ENCODE results near the gene AQR. TPM values are rescaled to one million over a fixed set of nuclear protein-coding genes. Genes with fewer than 3 reads are reported as not detected.
"Not testable (repeated sequence)": the region's sequence is repeated elsewhere in the genome, so short reads cannot be mapped to it uniquely, and the experiment has no call there.

Gene AQR
- polyA plus RNA-seq, 1 of the 3 experiments (the other 2 are of a cell fraction) = 11.6 TPM

DNA sequence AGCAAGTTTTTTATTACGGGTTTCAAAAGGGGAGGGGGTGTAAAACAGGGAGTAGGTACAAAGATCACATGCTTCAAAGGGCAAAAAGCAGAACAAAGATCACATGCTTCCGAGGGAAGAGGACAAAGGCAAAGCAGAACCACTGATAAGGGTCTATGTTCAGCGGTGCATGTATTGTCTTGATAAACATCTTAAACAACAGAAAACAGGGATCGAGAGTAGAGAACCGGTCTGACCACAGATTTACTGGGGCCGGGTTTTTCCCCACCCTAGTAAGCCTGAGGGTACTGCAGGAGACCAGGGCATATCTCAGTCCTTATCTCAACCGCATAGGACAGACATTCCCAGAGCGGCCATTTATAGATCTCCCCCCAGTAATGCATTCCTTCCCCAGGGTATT, 162.3 kb downstream of the AQR start:
- POLR2A ChIA-PET; H3K4me3 ChIP-seq (ENCODE audit: low read depth in 2 of 2, low read length in 1 of 2); H3K9ac ChIP-seq; H3K4me2 ChIP-seq; H3K36me3 ChIP-seq (replicated peaks in 1 of 2; ENCODE audit: control insufficient read depth in 1 of 2, insufficient read depth in 2 of 2, low read length in 1 of 2); H3K27ac ChIP-seq (ENCODE audit: low read depth in 2 of 2, low read length in 1 of 2); H3K79me2 ChIP-seq (ENCODE audit: insufficient read depth); H2AFZ ChIP-seq (ENCODE audit: low read depth); H3K27me3 ChIP-seq (ENCODE audit: insufficient read depth); DNase-seq; CTCF ChIA-PET; H4K20me1 ChIP-seq (ENCODE audit: insufficient read depth); H3K9me3 ChIP-seq; H3K9me2 ChIP-seq: not testable (repeated sequence)
- Histone ChIP-seq H3F3A (replicated peaks; ENCODE audit: insufficient read depth) (peaks cover 30% of the 10 kb centered on the region), H3K4me1 (ENCODE audit: control insufficient read depth in 1 of 2, insufficient read depth in 2 of 2, low read depth in 1 of 2, low read length in 1 of 2) (peaks cover 0 to 11% of the 10 kb centered on the region in 2 experiments)
- WGBS (ENCODE audit: low lambda C conversion rate) = 75% methylated on average over 8 of the region's 8 CpGs

DNA sequence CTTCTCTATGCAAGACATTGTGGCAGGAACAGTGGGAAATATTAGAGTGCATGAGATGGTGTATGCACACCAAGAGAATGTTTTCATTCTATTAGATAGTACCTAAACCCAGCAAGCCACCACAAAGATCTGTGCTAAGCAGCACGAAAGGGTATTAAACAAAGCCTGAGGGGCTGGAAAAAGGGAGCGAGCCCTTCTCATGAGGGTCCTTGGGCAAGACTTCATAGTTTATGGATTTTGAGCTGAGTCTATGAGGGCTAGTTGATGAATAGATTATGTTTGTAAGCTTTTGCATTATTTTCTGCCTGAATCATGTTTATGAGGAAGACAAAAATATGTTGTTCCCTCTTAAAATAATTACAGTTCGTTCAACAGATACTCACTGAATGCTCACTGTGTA, 164.8 kb downstream of the AQR start:
- Histone ChIP-seq H3K4me2 (no peak overlapping the region), H3K79me2 (ENCODE audit: insufficient read depth) (no peaks in the 10 kb centered on the region), H3K9me3 (0 out of 2 replicates have a peak, but pooled peaks cover 3% of the 10 kb centered on the region), H3K27ac (ENCODE audit: low read depth in 2 of 2, low read length in 1 of 2) (no peak overlapping the region), H2AFZ (ENCODE audit: low read depth) (no peak overlapping the region), H3F3A (replicated peaks; ENCODE audit: insufficient read depth) (peaks cover 7% of the 10 kb centered on the region), H3K9me2 (no peaks in the 10 kb centered on the region), H4K20me1 (ENCODE audit: insufficient read depth) (no peaks in the 10 kb centered on the region), H3K36me3 (replicated peaks in 1 of 2; ENCODE audit: control insufficient read depth in 1 of 2, insufficient read depth in 2 of 2, low read length in 1 of 2) (no peaks in the 10 kb centered on the region), H3K4me1 (ENCODE audit: control insufficient read depth in 1 of 2, insufficient read depth in 2 of 2, low read depth in 1 of 2, low read length in 1 of 2) (peaks cover 0 to 2% of the 10 kb centered on the region in 2 experiments; a peak in 2 of 4 replicates), H3K27me3 (ENCODE audit: insufficient read depth) (no peaks in the 10 kb centered on the region), H3K9ac (no peak overlapping the region), H3K4me3 (ENCODE audit: low read depth in 2 of 2, low read length in 1 of 2) (no peak overlapping the region)
- 71% methylated on average over 3 of the region's 3 CpGs for WGBS (ENCODE audit: low lambda C conversion rate)
- ChIA-PET CTCF (no interaction called here), POLR2A (no interaction called here)
- DNase-seq = no peak
- TF ChIP-seq, protein P1, sequence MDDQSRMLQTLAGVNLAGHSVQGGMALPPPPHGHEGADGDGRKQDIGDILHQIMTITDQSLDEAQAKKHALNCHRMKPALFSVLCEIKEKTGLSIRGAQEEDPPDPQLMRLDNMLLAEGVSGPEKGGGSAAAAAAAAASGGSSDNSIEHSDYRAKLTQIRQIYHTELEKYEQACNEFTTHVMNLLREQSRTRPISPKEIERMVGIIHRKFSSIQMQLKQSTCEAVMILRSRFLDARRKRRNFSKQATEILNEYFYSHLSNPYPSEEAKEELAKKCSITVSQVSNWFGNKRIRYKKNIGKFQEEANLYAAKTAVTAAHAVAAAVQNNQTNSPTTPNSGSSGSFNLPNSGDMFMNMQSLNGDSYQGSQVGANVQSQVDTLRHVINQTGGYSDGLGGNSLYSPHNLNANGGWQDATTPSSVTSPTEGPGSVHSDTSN (IDR thresholded peaks at IDR 0.05) = no peak
- TF ChIP-seq, protein P2, sequence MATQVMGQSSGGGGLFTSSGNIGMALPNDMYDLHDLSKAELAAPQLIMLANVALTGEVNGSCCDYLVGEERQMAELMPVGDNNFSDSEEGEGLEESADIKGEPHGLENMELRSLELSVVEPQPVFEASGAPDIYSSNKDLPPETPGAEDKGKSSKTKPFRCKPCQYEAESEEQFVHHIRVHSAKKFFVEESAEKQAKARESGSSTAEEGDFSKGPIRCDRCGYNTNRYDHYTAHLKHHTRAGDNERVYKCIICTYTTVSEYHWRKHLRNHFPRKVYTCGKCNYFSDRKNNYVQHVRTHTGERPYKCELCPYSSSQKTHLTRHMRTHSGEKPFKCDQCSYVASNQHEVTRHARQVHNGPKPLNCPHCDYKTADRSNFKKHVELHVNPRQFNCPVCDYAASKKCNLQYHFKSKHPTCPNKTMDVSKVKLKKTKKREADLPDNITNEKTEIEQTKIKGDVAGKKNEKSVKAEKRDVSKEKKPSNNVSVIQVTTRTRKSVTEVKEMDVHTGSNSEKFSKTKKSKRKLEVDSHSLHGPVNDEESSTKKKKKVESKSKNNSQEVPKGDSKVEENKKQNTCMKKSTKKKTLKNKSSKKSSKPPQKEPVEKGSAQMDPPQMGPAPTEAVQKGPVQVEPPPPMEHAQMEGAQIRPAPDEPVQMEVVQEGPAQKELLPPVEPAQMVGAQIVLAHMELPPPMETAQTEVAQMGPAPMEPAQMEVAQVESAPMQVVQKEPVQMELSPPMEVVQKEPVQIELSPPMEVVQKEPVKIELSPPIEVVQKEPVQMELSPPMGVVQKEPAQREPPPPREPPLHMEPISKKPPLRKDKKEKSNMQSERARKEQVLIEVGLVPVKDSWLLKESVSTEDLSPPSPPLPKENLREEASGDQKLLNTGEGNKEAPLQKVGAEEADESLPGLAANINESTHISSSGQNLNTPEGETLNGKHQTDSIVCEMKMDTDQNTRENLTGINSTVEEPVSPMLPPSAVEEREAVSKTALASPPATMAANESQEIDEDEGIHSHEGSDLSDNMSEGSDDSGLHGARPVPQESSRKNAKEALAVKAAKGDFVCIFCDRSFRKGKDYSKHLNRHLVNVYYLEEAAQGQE (IDR thresholded peaks at IDR 0.05; ENCODE audit: low read depth, low read length) = no peak
- no peak for TF ChIP-seq ELF1 (IDR thresholded peaks at IDR 0.05)
- TF ChIP-seq, protein P3, sequence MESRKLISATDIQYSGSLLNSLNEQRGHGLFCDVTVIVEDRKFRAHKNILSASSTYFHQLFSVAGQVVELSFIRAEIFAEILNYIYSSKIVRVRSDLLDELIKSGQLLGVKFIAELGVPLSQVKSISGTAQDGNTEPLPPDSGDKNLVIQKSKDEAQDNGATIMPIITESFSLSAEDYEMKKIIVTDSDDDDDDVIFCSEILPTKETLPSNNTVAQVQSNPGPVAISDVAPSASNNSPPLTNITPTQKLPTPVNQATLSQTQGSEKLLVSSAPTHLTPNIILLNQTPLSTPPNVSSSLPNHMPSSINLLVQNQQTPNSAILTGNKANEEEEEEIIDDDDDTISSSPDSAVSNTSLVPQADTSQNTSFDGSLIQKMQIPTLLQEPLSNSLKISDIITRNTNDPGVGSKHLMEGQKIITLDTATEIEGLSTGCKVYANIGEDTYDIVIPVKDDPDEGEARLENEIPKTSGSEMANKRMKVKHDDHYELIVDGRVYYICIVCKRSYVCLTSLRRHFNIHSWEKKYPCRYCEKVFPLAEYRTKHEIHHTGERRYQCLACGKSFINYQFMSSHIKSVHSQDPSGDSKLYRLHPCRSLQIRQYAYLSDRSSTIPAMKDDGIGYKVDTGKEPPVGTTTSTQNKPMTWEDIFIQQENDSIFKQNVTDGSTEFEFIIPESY (IDR thresholded peaks at IDR 0.05; ENCODE audit: borderline replicate concordance, low read depth) = no peak
- TF ChIP-seq, protein P4, sequence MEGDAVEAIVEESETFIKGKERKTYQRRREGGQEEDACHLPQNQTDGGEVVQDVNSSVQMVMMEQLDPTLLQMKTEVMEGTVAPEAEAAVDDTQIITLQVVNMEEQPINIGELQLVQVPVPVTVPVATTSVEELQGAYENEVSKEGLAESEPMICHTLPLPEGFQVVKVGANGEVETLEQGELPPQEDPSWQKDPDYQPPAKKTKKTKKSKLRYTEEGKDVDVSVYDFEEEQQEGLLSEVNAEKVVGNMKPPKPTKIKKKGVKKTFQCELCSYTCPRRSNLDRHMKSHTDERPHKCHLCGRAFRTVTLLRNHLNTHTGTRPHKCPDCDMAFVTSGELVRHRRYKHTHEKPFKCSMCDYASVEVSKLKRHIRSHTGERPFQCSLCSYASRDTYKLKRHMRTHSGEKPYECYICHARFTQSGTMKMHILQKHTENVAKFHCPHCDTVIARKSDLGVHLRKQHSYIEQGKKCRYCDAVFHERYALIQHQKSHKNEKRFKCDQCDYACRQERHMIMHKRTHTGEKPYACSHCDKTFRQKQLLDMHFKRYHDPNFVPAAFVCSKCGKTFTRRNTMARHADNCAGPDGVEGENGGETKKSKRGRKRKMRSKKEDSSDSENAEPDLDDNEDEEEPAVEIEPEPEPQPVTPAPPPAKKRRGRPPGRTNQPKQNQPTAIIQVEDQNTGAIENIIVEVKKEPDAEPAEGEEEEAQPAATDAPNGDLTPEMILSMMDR (IDR thresholded peaks at IDR 0.05) = no peak
